ENCODE data around the gene FRMD1.

FRMD1 gene

GRCh38 chr6:168072261-168072660 is 6.8 kb downstream of the FRMD1 start:
- no peak for TF ChIP-seq TAF1 (IDR thresholded peaks at IDR 0.05; ENCODE audit: low read depth)
- no peak for TF ChIP-seq CEBPB (IDR thresholded peaks at IDR 0.05)

DNA sequence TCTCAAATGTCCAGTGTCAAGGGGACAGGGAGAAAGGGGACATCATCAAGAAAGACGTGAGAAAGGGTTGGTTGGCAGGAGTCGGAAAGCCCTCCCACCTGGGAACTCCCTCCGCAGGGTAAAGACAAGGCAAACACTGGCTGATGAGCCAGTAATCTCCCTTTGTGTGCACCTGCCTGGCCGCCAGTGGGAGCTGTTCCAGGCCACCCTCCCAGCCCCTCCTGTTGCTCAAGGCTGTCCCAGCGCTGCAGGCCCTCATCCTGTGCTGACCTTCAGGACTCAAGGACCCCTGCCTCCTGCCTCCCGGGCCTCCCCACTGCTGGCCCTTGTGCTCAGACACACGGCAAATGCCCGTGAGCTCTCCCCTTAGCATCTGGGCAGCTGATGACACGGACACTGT is 7.4 kb downstream of the FRMD1 start:
- TF ChIP-seq REST (IDR thresholded peaks at IDR 0.05; ENCODE audit: low read depth) (no peak), EGR1 (IDR thresholded peaks at IDR 0.05) (no peak), TCF12 (IDR thresholded peaks at IDR 0.05; ENCODE audit: low read depth) (no peak), CEBPB (IDR thresholded peaks at IDR 0.05) (no peak), RAD21 (IDR thresholded peaks at IDR 0.05; ENCODE audit: low read depth) (no peak), NFIC (IDR thresholded peaks at IDR 0.05) (no peak), TEAD4 (IDR thresholded peaks at IDR 0.05) (no peak), CREB1 (IDR thresholded peaks at IDR 0.05; ENCODE audit: low read depth) (no peak), TAF1 (IDR thresholded peaks at IDR 0.05; ENCODE audit: low read depth) (no peak), FOXM1 (IDR thresholded peaks at IDR 0.05; ENCODE audit: borderline replicate concordance, low read depth) (no peak)
- TF ChIP-seq, protein P1, sequence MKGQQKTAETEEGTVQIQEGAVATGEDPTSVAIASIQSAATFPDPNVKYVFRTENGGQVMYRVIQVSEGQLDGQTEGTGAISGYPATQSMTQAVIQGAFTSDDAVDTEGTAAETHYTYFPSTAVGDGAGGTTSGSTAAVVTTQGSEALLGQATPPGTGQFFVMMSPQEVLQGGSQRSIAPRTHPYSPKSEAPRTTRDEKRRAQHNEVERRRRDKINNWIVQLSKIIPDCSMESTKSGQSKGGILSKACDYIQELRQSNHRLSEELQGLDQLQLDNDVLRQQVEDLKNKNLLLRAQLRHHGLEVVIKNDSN (IDR thresholded peaks at IDR 0.05), result no peak

DNA sequence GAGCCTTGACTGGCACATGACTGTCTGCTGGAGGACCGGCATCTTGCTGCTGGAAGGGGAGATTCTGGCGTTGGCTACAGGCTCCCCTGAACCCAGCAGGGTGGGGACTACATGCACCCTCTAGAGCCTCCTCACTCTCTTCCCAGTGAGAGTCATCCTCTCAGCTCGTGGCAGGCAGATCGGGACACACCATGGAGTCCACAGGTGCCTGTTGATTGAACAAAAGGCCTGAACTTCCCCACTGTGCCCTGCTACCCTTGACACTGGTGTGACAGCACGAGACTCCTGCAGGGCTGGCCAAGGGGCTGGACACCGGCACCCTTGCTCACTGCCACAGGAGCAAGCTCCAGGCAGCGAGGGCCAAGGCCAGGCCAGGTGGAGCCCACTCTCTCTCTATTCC is 8.2 kb downstream of the FRMD1 start:
- TF ChIP-seq CEBPB (IDR thresholded peaks at IDR 0.05) (no peak), EP300 (IDR thresholded peaks at IDR 0.05; ENCODE audit: borderline replicate concordance) (no peak), ZBTB7A (IDR thresholded peaks at IDR 0.05; ENCODE audit: low read depth) (no peak), TCF12 (IDR thresholded peaks at IDR 0.05; ENCODE audit: low read depth) (no peak), REST (IDR thresholded peaks at IDR 0.05; ENCODE audit: low read depth) (no peak), TEAD4 (IDR thresholded peaks at IDR 0.05) (no peak), EGR1 (IDR thresholded peaks at IDR 0.05) (no peak), YY1 (IDR thresholded peaks at IDR 0.05; ENCODE audit: low read depth) (no peak), RAD21 (IDR thresholded peaks at IDR 0.05; ENCODE audit: low read depth) (no peak)

- TF ChIP-seq RAD21 (IDR thresholded peaks at IDR 0.05; ENCODE audit: low read depth) (no peak), CREB1 (IDR thresholded peaks at IDR 0.05; ENCODE audit: low read depth) (no peak), TAF1 (IDR thresholded peaks at IDR 0.05; ENCODE audit: low read depth) (no peak), TCF12 (IDR thresholded peaks at IDR 0.05; ENCODE audit: low read depth) (no peak), CEBPB (IDR thresholded peaks at IDR 0.05) (no peak)
These were observed 11.8 kb downstream of the FRMD1 start for GRCh38 chr6:168067081-168067759.

- no peak for TF ChIP-seq CREB1 (IDR thresholded peaks at IDR 0.05; ENCODE audit: low read depth)
- TF ChIP-seq, protein P1 (IDR thresholded peaks at IDR 0.05), result no peak
- TF ChIP-seq, protein P2, sequence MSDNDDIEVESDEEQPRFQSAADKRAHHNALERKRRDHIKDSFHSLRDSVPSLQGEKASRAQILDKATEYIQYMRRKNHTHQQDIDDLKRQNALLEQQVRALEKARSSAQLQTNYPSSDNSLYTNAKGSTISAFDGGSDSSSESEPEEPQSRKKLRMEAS (IDR thresholded peaks at IDR 0.05), result no peak
These were observed 14.7 kb downstream of the FRMD1 start for GRCh38 chr6:168064226-168064807.

GRCh38 chr6:168063431-168063830 is 15.6 kb downstream of the FRMD1 start:
- TF ChIP-seq EGR1 (IDR thresholded peaks at IDR 0.05), result no peak
- TF ChIP-seq, protein P1 (IDR thresholded peaks at IDR 0.05), result no peak
- no peak for TF ChIP-seq RAD21 (IDR thresholded peaks at IDR 0.05; ENCODE audit: low read depth)
- TF ChIP-seq CREB1 (IDR thresholded peaks at IDR 0.05; ENCODE audit: low read depth), result no peak
- TF ChIP-seq, protein P2 (IDR thresholded peaks at IDR 0.05), result no peak
- TF ChIP-seq EP300 (IDR thresholded peaks at IDR 0.05; ENCODE audit: borderline replicate concordance), result no peak

All from Ishikawa (cell line).